Kidney epithelial cell (primary cell): Measurements from ENCODE around the gene C1orf185. TPM values are rescaled to one million over a fixed set of nuclear protein-coding genes. Genes with fewer than 3 reads are reported as not detected.

Experiments used
- DNase-seq: peaks from one replicate; pipeline ENCODE4 v3.0.0-alpha.2; 2010; ENCODE audit warnings: low read depth
- H3K27me3 ChIP-seq: 2 replicates; pipeline ENCODE4 v1.6.0; 2011; ENCODE audit warnings: low read length; ENCODE audit not compliant: control insufficient read depth, insufficient read depth
- H3K36me3 ChIP-seq: 2 replicates; pipeline ENCODE4 v1.5.1; 2011; ENCODE audit warnings: low read length; ENCODE audit not compliant: control insufficient read depth, insufficient read depth
- H3K4me3 ChIP-seq: 2 replicates; pipeline ENCODE4 v1.5.1; 2011; ENCODE audit warnings: low read depth, mild to moderate bottlenecking, control low read depth, low read length
- CTCF ChIP-seq: IDR thresholded peaks from 2 replicates; pipeline ENCODE4 v1.5.1; 2011; ENCODE audit warnings: mild to moderate bottlenecking, moderate library complexity, low read length, control low read depth, inconsistent platforms; ENCODE audit not compliant: insufficient read depth, poor library complexity, severe bottlenecking
- total RNA-seq: library from RNA; depleted of rRNA; stranded (reverse); fragments of >200 nt; gene quantifications from 2 replicates; pipeline ENCODE4 v1.2.3, GENCODE V29; 2015

The C1orf185 gene
- total RNA-seq: not detected in 2 replicates

- Histone ChIP-seq H3K27me3 (no peaks in the 10 kb centered on the region), H3K4me3 (no peak within 1 kb of the TSS), H3K36me3 (no peaks in the 10 kb centered on the region)
- TF ChIP-seq CTCF: no peak
- no peak for DNase-seq
Measured at GRCh38 chr1:51101976-51102375, at the start of gene C1orf185. C1orf185 (plus strand) TSS chr1:51102228; CDS start chr1:51102234, 6 bp downstream.

- no peaks in the 10 kb centered on the region for H3K27me3 ChIP-seq
- TF ChIP-seq CTCF: peak; percentile 15
- DNase-seq: no peak
- no peak overlapping the region for H3K4me3 ChIP-seq
- H3K36me3 ChIP-seq: no peaks in the 10 kb centered on the region
Measured at GRCh38 chr1:51058858-51059257, 43.2 kb upstream of the C1orf185 start.

- Histone ChIP-seq H3K27me3 (no peaks in the 10 kb centered on the region), H3K36me3 (no peaks in the 10 kb centered on the region), H3K4me3 (no peak overlapping the region)
- no peak for TF ChIP-seq CTCF
- no peak for DNase-seq
Measured at GRCh38 chr1:51061231-51061918, 40.7 kb upstream of the C1orf185 start.

- Histone ChIP-seq H3K27me3 (no peaks in the 10 kb centered on the region), H3K36me3 (no peaks in the 10 kb centered on the region), H3K4me3 (no peak overlapping the region)
- DNase-seq: peak; percentile 94
- no peak for TF ChIP-seq CTCF
Measured at GRCh38 chr1:51063121-51063520, 38.9 kb upstream of the C1orf185 start.

- Histone ChIP-seq H3K27me3 (no peaks in the 10 kb centered on the region), H3K36me3 (no peaks in the 10 kb centered on the region), H3K4me3 (no peak overlapping the region)
- DNase-seq: peak; percentile 25
- no peak for TF ChIP-seq CTCF
Measured at GRCh38 chr1:51070011-51070410, 32.0 kb upstream of the C1orf185 start.

- no peaks in the 10 kb centered on the region for H3K36me3 ChIP-seq
- no peak for DNase-seq
- no peaks in the 10 kb centered on the region for H3K27me3 ChIP-seq
- H3K4me3 ChIP-seq: no peak overlapping the region
- no peak for TF ChIP-seq CTCF
Measured at GRCh38 chr1:51070640-51071039, 31.4 kb upstream of the C1orf185 start.
